ENCODE results near the gene DENND10.
"Not testable (repeated sequence)": the region's sequence is repeated elsewhere in the genome, so short reads cannot be mapped to it uniquely, and the experiment has no call there.

DENND10 gene

DNA sequence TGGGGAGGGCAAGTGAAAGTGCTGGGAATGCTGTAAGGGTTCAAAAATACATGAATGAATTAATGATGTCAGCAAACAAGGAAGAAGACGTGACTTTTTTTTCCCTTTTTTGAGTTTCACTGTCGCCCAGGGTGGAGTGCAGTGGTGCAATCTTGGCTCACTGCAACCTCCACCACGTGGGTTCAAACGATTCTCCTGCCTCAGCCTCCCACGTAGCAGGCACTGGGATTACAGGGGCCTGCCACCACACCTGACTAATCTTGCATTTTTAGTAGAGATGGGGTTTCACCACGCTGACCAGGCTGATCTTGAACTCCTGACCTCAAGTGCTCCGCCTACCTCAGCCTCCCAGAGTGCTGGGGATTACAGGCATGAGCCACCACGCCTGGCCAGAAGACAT is 30.0 kb downstream of the DENND10 start:
- TF ChIP-seq, protein P1, sequence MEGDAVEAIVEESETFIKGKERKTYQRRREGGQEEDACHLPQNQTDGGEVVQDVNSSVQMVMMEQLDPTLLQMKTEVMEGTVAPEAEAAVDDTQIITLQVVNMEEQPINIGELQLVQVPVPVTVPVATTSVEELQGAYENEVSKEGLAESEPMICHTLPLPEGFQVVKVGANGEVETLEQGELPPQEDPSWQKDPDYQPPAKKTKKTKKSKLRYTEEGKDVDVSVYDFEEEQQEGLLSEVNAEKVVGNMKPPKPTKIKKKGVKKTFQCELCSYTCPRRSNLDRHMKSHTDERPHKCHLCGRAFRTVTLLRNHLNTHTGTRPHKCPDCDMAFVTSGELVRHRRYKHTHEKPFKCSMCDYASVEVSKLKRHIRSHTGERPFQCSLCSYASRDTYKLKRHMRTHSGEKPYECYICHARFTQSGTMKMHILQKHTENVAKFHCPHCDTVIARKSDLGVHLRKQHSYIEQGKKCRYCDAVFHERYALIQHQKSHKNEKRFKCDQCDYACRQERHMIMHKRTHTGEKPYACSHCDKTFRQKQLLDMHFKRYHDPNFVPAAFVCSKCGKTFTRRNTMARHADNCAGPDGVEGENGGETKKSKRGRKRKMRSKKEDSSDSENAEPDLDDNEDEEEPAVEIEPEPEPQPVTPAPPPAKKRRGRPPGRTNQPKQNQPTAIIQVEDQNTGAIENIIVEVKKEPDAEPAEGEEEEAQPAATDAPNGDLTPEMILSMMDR (conservative IDR thresholded peaks at IDR 0.05; ENCODE audit: low read depth): no peak
- ChIA-PET CTCF (no interaction called here), POLR2A (ENCODE audit: low non-redundant PET) (no interaction called here)
- no peak for DNase-seq (ENCODE audit: low spot score)
- no peak overlapping the region; the same call in 1 of the 2 replicates for H3K27ac ChIP-seq

DNA sequence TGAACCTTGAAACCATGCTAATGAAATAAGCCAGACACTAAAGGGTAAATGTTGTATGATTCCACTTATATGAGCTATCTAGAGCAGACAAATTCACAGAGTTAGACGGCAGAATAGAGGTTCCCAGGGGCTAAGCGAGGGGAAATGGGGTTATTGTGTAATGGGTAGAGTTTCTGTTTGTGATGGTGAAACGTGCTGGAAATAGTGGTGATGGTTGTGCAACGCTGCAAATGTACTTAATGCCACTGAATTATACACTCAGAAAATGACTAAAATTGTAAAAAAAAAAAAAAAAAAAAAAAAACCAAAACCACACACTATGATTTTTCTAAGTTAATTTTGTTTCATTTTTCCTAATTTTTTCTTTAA is 31.6 kb downstream of the DENND10 start:
- CTCF ChIA-PET: no interaction called here
- H3K27ac ChIP-seq: no peak overlapping the region
- DNase-seq (ENCODE audit: low spot score): no peak
- TF ChIP-seq, protein P1 (conservative IDR thresholded peaks at IDR 0.05; ENCODE audit: low read depth): no peak
- POLR2A ChIA-PET (ENCODE audit: low non-redundant PET): interaction anchor here (0.6 kb wide), 1 partner anchor 60 kb away, joined by 9 read pairs; no protein-coding TSS in a partner anchor

DNA sequence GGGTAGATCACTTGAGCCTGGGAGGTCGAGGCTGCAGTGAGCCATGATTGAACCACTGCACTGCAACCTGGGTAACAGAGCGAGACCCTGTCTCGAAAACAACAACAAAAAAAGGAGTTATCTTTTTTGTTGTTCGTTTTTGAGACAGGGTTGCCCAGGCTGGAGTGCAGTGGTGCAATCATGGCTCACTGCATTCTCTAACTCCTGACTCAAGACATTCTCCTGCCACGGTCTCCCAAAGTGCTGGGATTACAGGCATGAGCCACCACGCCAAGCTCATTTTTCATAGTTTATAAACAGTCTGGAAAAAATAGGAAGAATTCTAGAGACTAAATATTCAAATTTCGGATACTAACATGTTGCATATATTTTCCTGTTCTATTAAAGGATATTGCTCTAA is 32.2 kb downstream of the DENND10 start:
- no peak for DNase-seq (ENCODE audit: low spot score)
- ChIA-PET CTCF (no interaction called here), POLR2A (ENCODE audit: low non-redundant PET) (no interaction called here)
- no peak overlapping the region for H3K27ac ChIP-seq
- TF ChIP-seq, protein P1 (conservative IDR thresholded peaks at IDR 0.05; ENCODE audit: low read depth): no peak

DNA sequence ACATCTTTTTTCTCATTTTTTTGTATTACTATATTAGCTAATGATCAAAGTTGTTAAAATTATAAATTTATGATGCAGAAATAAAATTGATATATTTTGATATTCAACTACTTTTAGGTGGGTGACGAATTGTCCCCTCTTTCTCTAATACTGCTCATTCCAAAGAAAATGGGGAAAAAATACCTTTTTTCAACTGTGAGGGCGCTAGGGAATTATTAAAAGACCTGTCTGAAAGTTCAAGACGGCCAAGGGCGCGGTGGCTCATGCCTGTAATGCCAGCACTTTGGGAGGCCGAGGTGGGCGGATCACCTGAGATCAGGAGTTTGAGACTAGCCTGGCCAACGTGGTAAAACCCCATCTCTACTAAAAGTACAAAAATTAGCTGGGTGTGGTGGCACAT is 34.0 kb downstream of the DENND10 start:
- DNase-seq (ENCODE audit: low spot score); POLR2A ChIA-PET (ENCODE audit: low non-redundant PET); H3K27ac ChIP-seq: not testable (repeated sequence)
- CTCF ChIA-PET: interaction anchor here (0.6 kb wide), 1 partner anchor 684 kb away, joined by 4 read pairs; no protein-coding TSS in a partner anchor

DNA sequence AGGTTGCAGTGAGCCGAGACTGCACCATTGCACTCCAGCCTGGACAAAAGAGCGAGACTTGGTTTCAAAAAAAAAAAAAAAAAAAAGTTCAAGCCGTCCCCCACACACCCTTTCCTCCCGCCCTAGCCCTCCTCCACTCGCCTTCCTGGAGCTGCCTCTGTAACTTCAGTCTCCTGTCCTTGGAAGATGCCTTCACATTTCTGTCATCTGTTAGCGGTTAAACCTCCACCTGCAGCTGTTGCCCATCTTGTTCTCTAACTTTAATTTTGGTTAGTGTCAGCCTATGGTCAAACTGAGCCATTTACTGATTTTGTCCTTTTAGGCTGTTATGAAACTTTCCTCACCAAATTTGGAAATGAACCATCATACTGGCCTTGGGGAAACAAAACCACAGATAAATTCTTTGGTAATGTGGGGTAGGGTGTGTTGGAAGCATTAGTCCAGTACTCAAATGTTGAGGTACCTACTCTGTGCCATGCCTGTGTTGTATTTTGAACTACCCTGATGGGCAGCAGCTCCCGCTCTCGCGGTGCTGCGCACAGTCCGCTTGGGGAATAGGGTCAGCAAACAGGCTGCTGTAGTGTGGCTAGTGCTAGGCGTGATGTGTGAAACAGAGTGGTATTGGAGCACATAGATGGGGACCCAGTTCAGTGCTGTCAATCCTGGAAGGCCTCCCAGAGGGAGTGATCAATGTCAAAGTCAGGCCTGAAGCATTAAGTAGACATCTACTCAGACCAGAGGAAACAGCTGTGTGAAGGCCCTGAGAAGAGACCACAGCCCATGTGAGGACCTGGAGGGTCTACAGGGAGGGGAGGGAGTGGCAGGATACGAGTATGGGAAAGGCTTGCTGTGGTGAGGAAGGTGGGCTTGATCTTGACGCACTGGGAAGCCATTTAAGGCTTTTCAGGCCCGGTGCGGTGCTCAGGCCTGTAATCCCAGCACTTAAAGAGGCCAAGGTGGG is 34.7 kb downstream of the DENND10 start:
- no peak for DNase-seq (ENCODE audit: low spot score)
- CTCF ChIA-PET: interaction anchor here (0.5 kb wide), 1 partner anchor 68 kb away, joined by 3 read pairs; no protein-coding TSS in a partner anchor
- TF ChIP-seq, protein P1 (conservative IDR thresholded peaks at IDR 0.05; ENCODE audit: low read depth): no peak
- H3K27ac ChIP-seq: peak overlapping the region; percentile 37
- POLR2A ChIA-PET (ENCODE audit: low non-redundant PET): no interaction called here

DNA sequence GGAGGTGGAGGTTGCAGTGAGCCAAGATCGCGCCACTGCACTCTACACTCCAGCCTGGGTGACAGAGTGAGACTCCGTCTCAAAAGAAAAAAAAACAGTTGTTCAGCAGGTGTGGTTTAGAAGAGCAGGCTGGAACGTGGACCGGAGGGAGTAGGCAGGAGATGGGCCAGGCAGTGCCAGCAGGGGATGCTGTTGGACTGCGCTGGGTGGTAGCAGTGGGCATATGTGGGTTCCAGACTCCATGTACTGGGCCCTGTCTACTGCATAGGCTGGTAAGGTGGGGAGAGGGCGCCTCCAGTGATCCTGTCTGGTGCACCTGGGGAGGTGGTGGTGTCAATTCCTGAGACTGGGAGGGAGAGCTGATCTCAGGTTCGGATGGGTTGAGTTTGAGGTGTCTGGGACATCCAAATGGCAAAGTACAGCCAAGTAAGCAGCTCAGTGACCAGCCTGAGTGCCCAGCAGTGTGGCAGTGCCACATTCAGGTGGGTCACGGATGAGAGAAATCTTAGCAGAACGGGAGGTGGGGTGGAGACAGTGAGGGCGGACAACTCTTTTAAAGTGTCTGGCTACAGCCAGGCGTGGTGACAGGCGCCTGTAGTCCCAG is 35.7 kb downstream of the DENND10 start:
- peak overlapping the region; percentile 37 for H3K27ac ChIP-seq
- TF ChIP-seq, protein P1 (conservative IDR thresholded peaks at IDR 0.05; ENCODE audit: low read depth): peak; percentile 33
- CTCF ChIA-PET: no interaction called here
- POLR2A ChIA-PET (ENCODE audit: low non-redundant PET): no interaction called here
- DNase-seq (ENCODE audit: low spot score): peak; percentile 49
